LNCAP (cell line): Measurements from ENCODE around the gene IRS1.

Experiments used
- CTCF ChIP-seq: fragments of 450-650 bp; IDR thresholded peaks from 2 replicates; pipeline ENCODE4 v1.5.1; 2017; ENCODE audit warnings: mild to moderate bottlenecking

IRS1 gene

GRCh38 chr2:226746196-226746800, 53.3 kb downstream of the IRS1 start:
- TF ChIP-seq CTCF: no peak

- no peak for TF ChIP-seq CTCF
Measured at GRCh38 chr2:226743915-226744314, 55.7 kb downstream of the IRS1 start.

GRCh38 chr2:226742347-226742746, 57.3 kb downstream of the IRS1 start:
- TF ChIP-seq CTCF: no peak

- no peak for TF ChIP-seq CTCF
Measured at GRCh38 chr2:226740039-226740648, 59.5 kb downstream of the IRS1 start.

- no peak for TF ChIP-seq CTCF
Measured at GRCh38 chr2:226739545-226740030, 60.0 kb downstream of the IRS1 start.

- no peak for TF ChIP-seq CTCF
Measured at GRCh38 chr2:226738821-226739544, 60.6 kb downstream of the IRS1 start.

- no peak for TF ChIP-seq CTCF
Measured at GRCh38 chr2:226738191-226738820, 61.3 kb downstream of the IRS1 start.
